BJ (cell line): ENCODE results near the gene ACP7. TPM values are rescaled to one million over a fixed set of nuclear protein-coding genes. Genes with fewer than 3 reads are reported as not detected.

ENCODE experiments used
- CTCF ChIA-PET: fragments of 350-600 bp; formaldehyde crosslinking; extraction: SDS; loops from one replicate; lab custom pipeline; 2021; ENCODE audit warnings: antibody characterized with exemption, inconsistent platforms; lab: Yijun Ruan, JAX
- POLR2A ChIA-PET: fragments of 300-600 bp; sonication (Branson Sonifier 250); formaldehyde crosslinking; extraction: SDS; loops from one replicate; lab custom pipeline; 2021; ENCODE audit warnings: antibody characterized with exemption; lab: Charles Lee
- DNase-seq: peaks from one replicate; pipeline ENCODE4 v3.0.0-alpha.2; 2011; ENCODE audit warnings: low read depth
- H3K27me3 ChIP-seq: 2 replicates; pipeline ENCODE4 v1.6.0; 2011; ENCODE audit warnings: low read length; ENCODE audit not compliant: control insufficient read depth, insufficient read depth
- H3K36me3 ChIP-seq: 2 replicates; pipeline ENCODE4 v1.5.1; 2011; ENCODE audit warnings: low read length; ENCODE audit not compliant: control insufficient read depth, insufficient read depth
- H3K4me3 ChIP-seq: 2 replicates; pipeline ENCODE4 v1.5.1; 2011; ENCODE audit warnings: low read depth, mild to moderate bottlenecking, control low read depth, low read length
- CTCF ChIP-seq: IDR thresholded peaks from 2 replicates; pipeline ENCODE4 v1.5.1; 2011; ENCODE audit warnings: low read depth, mild to moderate bottlenecking, control low read depth, inconsistent platforms, low read length, moderate library complexity; ENCODE audit not compliant: insufficient read depth
- polyA plus RNA-seq: library from polyadenylated mRNA; depleted of rRNA; stranded (reverse); fragments of >200 nt; gene quantifications from 2 replicates; pipeline ENCODE4 v1.2.3, GENCODE V29; 2011

The ACP7 gene
- polyA plus RNA-seq, 1 experiment, result not detected

- DNase-seq, result no peak
- H3K36me3 ChIP-seq, result no peaks in the 10 kb centered on the region
- POLR2A ChIA-PET, result no interaction called here
- no peaks in the 10 kb centered on the region for H3K27me3 ChIP-seq
- CTCF ChIA-PET, result interaction anchor here (0.7 to 0.9 kb wide), 3 partner anchors 12 to 62 kb away, joined by 3 to 5 read pairs (median 3); no protein-coding TSS in a partner anchor
- no peak overlapping the region for H3K4me3 ChIP-seq
- TF ChIP-seq CTCF, result no peak
Measured at GRCh38 chr19:39046037-39046821, 37.9 kb upstream of the ACP7 start.

DNA sequence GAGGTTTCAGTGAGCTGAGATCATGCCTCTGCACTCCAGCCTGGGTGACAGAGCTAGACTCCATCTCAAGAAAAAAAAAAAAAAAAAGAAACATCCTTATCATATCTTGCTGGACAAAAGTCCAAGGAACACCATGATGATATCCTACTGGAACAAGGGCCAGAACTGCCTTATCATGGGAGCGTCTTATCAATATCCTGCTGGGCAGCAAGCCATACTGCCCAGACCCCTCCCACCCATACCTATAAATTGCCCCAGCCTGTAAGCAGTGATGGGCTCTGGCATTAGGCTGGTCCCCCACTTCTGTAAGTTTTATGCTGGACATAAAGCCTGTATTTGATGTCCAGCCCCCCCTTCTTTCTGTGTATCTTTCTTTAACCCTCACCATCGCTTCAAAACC, 37.1 kb upstream of the ACP7 start:
- TF ChIP-seq CTCF, result no peak
- no peak overlapping the region for H3K4me3 ChIP-seq
- CTCF ChIA-PET, result no interaction called here
- POLR2A ChIA-PET, result no interaction called here
- no peak for DNase-seq
- H3K36me3 ChIP-seq, result no peaks in the 10 kb centered on the region
- no peaks in the 10 kb centered on the region for H3K27me3 ChIP-seq

- Histone ChIP-seq H3K4me3 (no peak overlapping the region), H3K36me3 (no peaks in the 10 kb centered on the region), H3K27me3 (no peaks in the 10 kb centered on the region)
- peak; percentile 93 for TF ChIP-seq CTCF
- CTCF ChIA-PET, result interaction anchor here (0.5 to 4.0 kb wide), 28 partner anchors 10 to 279 kb away, joined by 3 to 41 read pairs (median 4); partner anchors contain the start of gene FBXO27
- DNase-seq, result no peak
- POLR2A ChIA-PET, result no interaction called here
Measured at GRCh38 chr19:39052243-39052746, 31.9 kb upstream of the ACP7 start.

- H3K4me3 ChIP-seq, result no peak overlapping the region
- DNase-seq, result no peak
- CTCF ChIA-PET, result interaction anchor here (0.6 to 4.0 kb wide), 22 partner anchors 9 to 278 kb away, joined by 3 to 41 read pairs (median 4); partner anchors contain the start of gene FBXO27
- no peak for TF ChIP-seq CTCF
- POLR2A ChIA-PET, result no interaction called here
- H3K27me3 ChIP-seq, result no peaks in the 10 kb centered on the region
- no peaks in the 10 kb centered on the region for H3K36me3 ChIP-seq
Measured at GRCh38 chr19:39052846-39053245, 31.3 kb upstream of the ACP7 start.

- TF ChIP-seq CTCF, result no peak
- ChIA-PET POLR2A (no interaction called here), CTCF (interaction anchor here (1.1 to 4.0 kb wide), 4 partner anchors 11 to 42 kb away, joined by 4 to 41 read pairs (median 16); partner anchors contain the start of gene FBXO27)
- H3K27me3 ChIP-seq, result no peaks in the 10 kb centered on the region
- no peak for DNase-seq
- H3K36me3 ChIP-seq, result no peaks in the 10 kb centered on the region
- no peak overlapping the region for H3K4me3 ChIP-seq
Measured at GRCh38 chr19:39053276-39054090, 30.7 kb upstream of the ACP7 start.
